Heart right ventricle (tissue), 16 donors: Measurements from ENCODE around the gene PCGF1. TPM values are rescaled to one million over a fixed set of nuclear protein-coding genes. Genes with fewer than 3 reads are reported as not detected.
A peak's percentile ranks its signal among the peaks of the same experiment; 100 is the strongest.

Source experiments
- ATAC-seq, 8 donors: fragments of 200-7000 bp; cut with Tn5 transposase; one replicate each; pipeline ENCODE4 v1.9.1; 2020; ENCODE audit warnings: mild to moderate bottlenecking in 8 of 8, moderate library complexity in 8 of 8, moderate number of reproducible peaks in 1 of 8
- DNase-seq, 2 donors: peaks; one replicate each; pipeline ENCODE4 v3.0.0-alpha.2; 2020
- H3K27ac ChIP-seq, 10 donors: fragments of 200-600 bp; sonication (generic) in 2 of 10; one replicate each; pipeline versions ENCODE4 v1.5.0 to v1.8.0; 2020 to 2022; ENCODE audit warnings: mild to moderate bottlenecking in 3 of 10
- H3K27me3 ChIP-seq, 7 donors: fragments of 200-600 bp; one replicate each; pipeline ENCODE4 v1.8.0; 2021 to 2022; ENCODE audit warnings: mild to moderate bottlenecking in 2 of 7
- H3K36me3 ChIP-seq, 9 donors: fragments of 200-600 bp; sonication (generic) in 1 of 9; one replicate each; pipeline versions ENCODE4 v1.5.0 to v1.8.0; 2020 to 2022; ENCODE audit warnings: mild to moderate bottlenecking in 2 of 9
- H3K4me1 ChIP-seq, 9 donors: fragments of 200-600 bp; sonication (generic) in 1 of 9; one replicate each; pipeline versions ENCODE4 v1.5.0 to v1.8.0; 2020 to 2022; ENCODE audit warnings: mild to moderate bottlenecking in 4 of 9
- H3K4me3 ChIP-seq, 10 donors: fragments of 200-600 bp; sonication (generic) in 2 of 10; one replicate each; pipeline versions ENCODE4 v1.5.0 to v1.8.0; 2020 to 2022; ENCODE audit warnings: mild to moderate bottlenecking in 7 of 10, moderate library complexity in 2 of 10
- H3K9me3 ChIP-seq, 11 donors: fragments of 200-600 bp in 10 of 11; sonication (generic) in 2 of 11; one replicate each; pipeline versions ENCODE4 v1.5.0 to v1.8.0; 2013 to 2022; ENCODE audit warnings: mild to moderate bottlenecking in 2 of 11, control low read depth in 1 of 11, moderate library complexity in 1 of 11
- CTCF ChIP-seq, 9 donors: fragments of 200-600 bp; sonication (generic) in 2 of 9; IDR thresholded peaks; one replicate each; pipeline versions ENCODE4 v1.5.0 to v1.8.0; 2021 to 2022; ENCODE audit warnings: antibody characterized with exemption in 9 of 9, mild to moderate bottlenecking in 5 of 9, moderate library complexity in 1 of 9
- WGBS, 2 donors: extraction: QIAGEN DNeasy Blood & Tissue Kit; methylation state at CpG; one replicate each; pipeline ENCODE4 v1.1.7; 2013; ENCODE audit warnings: inconsistent platforms in 1 of 2; 5-methylcytosine and 5-hydroxymethylcytosine counted together
- intact Hi-C, 10 donors: fragments of 100-400 bp; cut with DNase I; formaldehyde crosslinking; loops; one replicate each; pipeline versions ENCODE4 v1.11.1 to v1.14.2; 2022
- polyA plus RNA-seq, 2 donors: library from polyadenylated mRNA; stranded (reverse); fragments of 200-250 nt; gene quantifications; one replicate each; pipeline ENCODE4 v1.2.3, GENCODE V29; 2013
- total RNA-seq, 10 donors: library from RNA; stranded (reverse); fragmentation: NEBNext Ultra II Directional in 3 of 10; extraction: Animal tissue kit (Norgen Biotek cat#: 25700) in 3 of 10; gene quantifications; one replicate each; pipeline versions ENCODE4 v1.2.1 to v1.2.4, GENCODE V29; 2021 to 2023
- donor health status: Arrhythmogenic right ventricular cardiomyopathy.
- donor health status: ischemic (EF 13 %, LVEDD 7.1; RV severe dilation, severe dysfunction).
- donor health status: healthy with polysubstance abuse.
- donor health status: DM: no; HTN: yes; CAD: no.
- donor health status: DM: no; HTN: no; CAD: no.
- donor health status: ischemic (EF 25% LVEDD 6.9; RV normal size, moderate dysfunction).
- donor health status: ischemic (EF 25% LVEDD 5.7; RV mildly dilated, moderate dysfunction).
- donor health status: healthy.
- donor health status: DM: yes; HTN: yes; CAD: no.
- donor health status: Ischemic cardiomyopathy.
- donor health status: ischemic (EF 35%, LVEDD 5.7; RV mildly dilated, moderate dysfunction).
- donor health status: nonischemic (EF 11% LVEDD 7.7; RV severe dilation, severe dysfunction).
- donor health status: DM: yes; HTN: yes; CAD: no.
- donor health status: PGD.
- donor health status: ischemic (EF 29% LVEDD 5.4; RV normal size, mild dysfunction).
- donor health status: nonischemic (EF 23%, LVEDD 6.1; RV moderate dilation, normal function).

PCGF1 gene
- total and polyA plus RNA-seq, 12 donors, result 10.7 to 27.7 (median 16.0) TPM

GRCh38 chr2:74458132-74458937, 49.2 kb downstream of the PCGF1 start, which contains the start of gene WBP1:
WBP1 (plus strand) TSS chr2:74458438; CDS start chr2:74458603, 165 bp downstream.
- 1 to 2% methylated on average over 33 to 37 of the region's 38 CpGs for WGBS, 2 donors
- peaks cover 14 to 42% (median 36%) of the 10 kb centered on the region in 9 donors for H3K4me1 ChIP-seq
- peak within 1 kb of the TSS; percentile 57 to 90 (median 80) for H3K4me3 ChIP-seq
- ATAC-seq (peak; percentile 92 to 95 (median 94)), DNase-seq (peak; percentile 98 to 100)
- H3K36me3 ChIP-seq, result peaks cover 0 to 35% (median 6%) of the 10 kb centered on the region in 9 donors
- H3K27ac ChIP-seq, result peak within 1 kb of the TSS; percentile 88 to 98 (median 96)
- no peaks in the 10 kb centered on the region for H3K27me3 ChIP-seq
- intact Hi-C loops, result loop anchor here in 2 of 10 donors (1.0 kb wide), 2 partner anchors 14 to 49 kb away; partner anchors contain the start of genes MRPL53 (in 1 of the 2) and PCGF1 (in 1 of the 2)
- TF ChIP-seq CTCF (IDR thresholded peaks at IDR 0.05), result no peak
- H3K9me3 ChIP-seq, result no peaks in the 10 kb centered on the region

- Histone ChIP-seq H3K4me1 (peaks cover 14 to 42% (median 36%) of the 10 kb centered on the region in 9 donors), H3K27ac (peak overlapping the region; percentile 88 to 98 (median 96)), H3K27me3 (no peaks in the 10 kb centered on the region), H3K36me3 (peaks cover 0 to 29% (median 6%) of the 10 kb centered on the region in 9 donors), H3K4me3 (peak overlapping the region; percentile 57 to 90 (median 80)), H3K9me3 (no peaks in the 10 kb centered on the region)
- peak; percentile 12 to 57 (median 38) for ATAC-seq
- no peak for TF ChIP-seq CTCF (IDR thresholded peaks at IDR 0.05)
- DNase-seq, result peak; percentile 63 to 71
- intact Hi-C loops, result loop anchor here in 2 of 10 donors (1.0 kb wide), 2 partner anchors 15 to 50 kb away; partner anchors contain the start of genes MRPL53 (in 1 of the 2) and PCGF1 (in 1 of the 2)
- 0 to 1% methylated on average over 46 of the region's 46 CpGs for WGBS, 2 donors
These were observed 49.9 kb downstream of the PCGF1 start for GRCh38 chr2:74457549-74458131.

- Histone ChIP-seq H3K27ac (peak overlapping the region; percentile 88 to 98 (median 96)), H3K27me3 (no peaks in the 10 kb centered on the region), H3K36me3 (peaks cover 0 to 24% (median 6%) of the 10 kb centered on the region in 9 donors), H3K4me3 (peak overlapping the region; percentile 57 to 90 (median 80)), H3K4me1 (peaks cover 14 to 42% (median 36%) of the 10 kb centered on the region in 9 donors), H3K9me3 (no peaks in the 10 kb centered on the region)
- ATAC-seq (no peak), DNase-seq (no peak)
- intact Hi-C loops, result no loop called here
- 1 to 2% methylated on average over 26 to 27 of the region's 27 CpGs for WGBS, 2 donors
- no peak for TF ChIP-seq CTCF (IDR thresholded peaks at IDR 0.05)
These were observed 50.4 kb downstream of the PCGF1 start for GRCh38 chr2:74457129-74457548.

Other genes starting within 250 kb of the PCGF1 start
- 1 to 10 TPM in 8 of 10 donors, under 1 TPM in 2; 0.82 to 4.6 (median 1.9) TPM for gene SLC4A5, start 164.3 kb downstream of the PCGF1 start, total RNA-seq
- gene SLC4A5, start 164.3 kb downstream of the PCGF1 start, polyA plus RNA-seq, result 1 to 10 TPM in 1 of 2 donors, under 1 TPM in 1; 0.43 to 2.3 TPM
- gene DCTN1, start 127.4 kb downstream of the PCGF1 start, total RNA-seq, result 100 to 1,000 TPM; 140 to 285 (median 195) TPM
- gene DCTN1, start 127.4 kb downstream of the PCGF1 start, polyA plus RNA-seq, result 100 to 1,000 TPM; 123 to 168 TPM
- gene C2orf81, start 86.1 kb downstream of the PCGF1 start, total RNA-seq, result 1 to 10 TPM in 5 of 10 donors, under 1 TPM in 5; 0.52 to 1.7 (median 0.99) TPM
- 1 to 10 TPM; 1.2 to 1.3 TPM for gene C2orf81, start 86.1 kb downstream of the PCGF1 start, polyA plus RNA-seq
- 1 to 10 TPM; 1.1 to 6.7 (median 2.4) TPM for gene WDR54, start 86.0 kb downstream of the PCGF1 start, total RNA-seq
- gene WDR54, start 86.0 kb downstream of the PCGF1 start, polyA plus RNA-seq, result 1 to 10 TPM; 2.9 to 8.7 TPM
- 10 to 100 TPM in 8 of 10 donors, 1 to 10 TPM in 2; 9.3 to 23.4 (median 14.9) TPM for gene RTKN, start 65.8 kb downstream of the PCGF1 start, total RNA-seq
- 10 to 100 TPM; 25.5 to 33.9 TPM for gene RTKN, start 65.8 kb downstream of the PCGF1 start, polyA plus RNA-seq
- 10 to 100 TPM in 9 of 10 donors, 1 to 10 TPM in 1; 8.9 to 22.0 (median 19.4) TPM for gene INO80B, start 52.6 kb downstream of the PCGF1 start, total RNA-seq
- 10 to 100 TPM; 29.6 to 40.7 TPM for gene INO80B, start 52.6 kb downstream of the PCGF1 start, polyA plus RNA-seq
- 10 to 100 TPM; 34.8 to 54.1 (median 45.8) TPM for gene WBP1, start 49.3 kb downstream of the PCGF1 start, total RNA-seq
- gene WBP1, start 49.3 kb downstream of the PCGF1 start, polyA plus RNA-seq, result 10 to 100 TPM; 39.4 to 59.8 TPM
- 10 to 100 TPM; 12.1 to 28.3 (median 18.0) TPM for gene MOGS, start 42.3 kb downstream of the PCGF1 start, total RNA-seq
- gene MOGS, start 42.3 kb downstream of the PCGF1 start, polyA plus RNA-seq, result 10 to 100 TPM; 25.6 to 30.4 TPM
- gene MRPL53, start 35.0 kb downstream of the PCGF1 start, total RNA-seq, result 100 to 1,000 TPM; 136 to 188 (median 150) TPM
- gene MRPL53, start 35.0 kb downstream of the PCGF1 start, polyA plus RNA-seq, result 100 to 1,000 TPM in 1 of 2 donors, 10 to 100 TPM in 1; 92.3 to 123 TPM
- 10 to 100 TPM in 1 of 10 donors, 1 to 10 TPM in 9; 2.3 to 11.7 (median 5.5) TPM for gene CCDC142, start 24.7 kb downstream of the PCGF1 start, total RNA-seq
- gene CCDC142, start 24.7 kb downstream of the PCGF1 start, polyA plus RNA-seq, result 10 to 100 TPM in 1 of 2 donors, 1 to 10 TPM in 1; 3.2 to 13.2 TPM
- gene TTC31, start 24.6 kb downstream of the PCGF1 start, total RNA-seq, result 10 to 100 TPM in 5 of 10 donors, 1 to 10 TPM in 5; 7.2 to 12.1 (median 9.4) TPM
- gene TTC31, start 24.6 kb downstream of the PCGF1 start, polyA plus RNA-seq, result 10 to 100 TPM in 1 of 2 donors, 1 to 10 TPM in 1; 8.4 to 18.7 TPM
- gene LBX2, start 8.1 kb downstream of the PCGF1 start, total RNA-seq, result 1 to 10 TPM in 2 of 10 donors, under 1 TPM in 6, not detected in 2; 0.17 to 1.5 (median 0.39) TPM
- under 1 TPM; 0.44 to 0.64 TPM for gene LBX2, start 8.1 kb downstream of the PCGF1 start, polyA plus RNA-seq
- gene TLX2, start 6.8 kb upstream of the PCGF1 start, total RNA-seq, result not detected
- gene TLX2, start 6.8 kb upstream of the PCGF1 start, polyA plus RNA-seq, result not detected
- gene DQX1, start 18.5 kb upstream of the PCGF1 start, total RNA-seq, result under 1 TPM in 1 of 10 donors, not detected in 9; 0.65 TPM
- gene DQX1, start 18.5 kb upstream of the PCGF1 start, polyA plus RNA-seq, result under 1 TPM in 1 of 2 donors, not detected in 1; 0.03 TPM
- 10 to 100 TPM; 31.4 to 74.2 (median 38.2) TPM for gene AUP1, start 22.0 kb upstream of the PCGF1 start, total RNA-seq
- gene AUP1, start 22.0 kb upstream of the PCGF1 start, polyA plus RNA-seq, result 100 to 1,000 TPM; 163 TPM
- gene HTRA2, start 22.2 kb upstream of the PCGF1 start, total RNA-seq, result 10 to 100 TPM; 21.2 to 29.6 (median 24.9) TPM
- 10 to 100 TPM; 26.5 to 41.0 TPM for gene HTRA2, start 22.2 kb upstream of the PCGF1 start, polyA plus RNA-seq
- gene LOXL3, start 46.2 kb upstream of the PCGF1 start, total RNA-seq, result 1 to 10 TPM; 1.2 to 9.2 (median 2.4) TPM
- gene LOXL3, start 46.2 kb upstream of the PCGF1 start, polyA plus RNA-seq, result 1 to 10 TPM; 2.9 to 3.4 TPM
- 1 to 10 TPM; 1.9 to 7.7 (median 3.5) TPM for gene DOK1, start 47.0 kb upstream of the PCGF1 start, total RNA-seq
- gene DOK1, start 47.0 kb upstream of the PCGF1 start, polyA plus RNA-seq, result 1 to 10 TPM; 3.1 to 5.9 TPM
- gene M1AP, start 140.6 kb upstream of the PCGF1 start, total RNA-seq, result under 1 TPM in 3 of 10 donors, not detected in 7; 0.12 to 0.42 (median 0.18) TPM
- under 1 TPM; 0.03 to 0.44 TPM for gene M1AP, start 140.6 kb upstream of the PCGF1 start, polyA plus RNA-seq
- 1 to 10 TPM; 1.5 to 5.1 (median 2.7) TPM for gene SEMA4F, start 146.6 kb upstream of the PCGF1 start, total RNA-seq
- 1 to 10 TPM; 1.1 to 1.2 TPM for gene SEMA4F, start 146.6 kb upstream of the PCGF1 start, polyA plus RNA-seq